ENCODE results near the gene OR2T10.
"Not testable (repeated sequence)": the region's sequence is repeated elsewhere in the genome, so short reads cannot be mapped to it uniquely, and the experiment has no call there.

DNA sequence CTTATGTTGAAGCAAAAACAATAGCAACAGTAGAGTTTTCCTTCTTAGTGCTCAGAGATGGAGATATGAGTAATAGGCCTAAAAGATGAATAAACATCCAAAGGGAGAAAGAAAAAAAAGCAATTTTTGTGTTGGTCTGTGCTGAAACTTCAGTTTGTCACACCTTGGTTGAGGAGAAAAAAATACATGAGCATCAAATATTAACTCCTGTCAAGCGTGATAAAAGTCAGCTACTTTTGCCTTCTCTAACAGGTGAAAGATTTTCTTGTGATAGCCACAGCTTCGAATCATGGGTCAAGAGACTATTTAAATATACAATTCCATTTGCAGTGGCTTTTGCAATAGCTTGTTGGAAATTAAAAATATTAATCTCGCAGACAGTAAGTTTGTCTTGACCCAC is 43.4 kb upstream of the OR2T10 start:
- not testable (repeated sequence) for TF ChIP-seq CTCF, POLR2A (IDR thresholded peaks at IDR 0.05)
